ENCODE data around the gene PARL. TPM values are rescaled to one million over a fixed set of nuclear protein-coding genes. Genes with fewer than 3 reads are reported as not detected.
A peak's percentile ranks its signal among the peaks of the same experiment; 100 is the strongest.

The PARL gene
- total and polyA plus RNA-seq, 12 donors: 45.8 to 113 (median 60.7) TPM

DNA sequence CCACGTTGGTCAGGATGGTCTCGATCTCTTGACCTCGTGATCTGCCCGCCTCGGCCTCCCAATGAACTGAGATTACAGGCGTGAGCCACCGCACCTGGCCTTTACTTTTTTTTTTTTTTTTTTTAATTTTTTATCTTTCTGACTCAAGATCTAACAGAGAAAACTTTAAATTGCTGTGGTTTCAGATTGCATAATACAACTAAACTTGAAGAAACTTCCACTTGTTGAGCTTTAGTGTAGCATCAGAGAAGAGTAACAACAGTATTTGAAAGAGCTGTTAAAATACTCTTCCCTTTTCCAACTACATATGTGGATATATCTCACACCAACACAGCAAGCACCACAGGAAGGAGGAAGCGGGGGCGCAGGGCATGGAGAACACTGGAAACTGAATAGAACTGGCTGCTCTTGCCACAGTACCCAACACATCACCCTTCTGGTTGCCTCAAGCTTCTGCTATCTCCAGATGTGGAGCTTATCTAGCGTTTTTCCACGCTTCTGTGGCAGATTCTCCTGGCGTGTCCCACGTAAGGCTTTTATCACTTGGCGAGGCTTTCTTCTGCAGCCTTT, 104.7 kb downstream of the PARL start:
- intact Hi-C loops (cut with DNase I): no loop called here
- Histone ChIP-seq H3K27me3 (no peaks in the 10 kb centered on the region), H3K36me3 (peaks cover 0 to 100% (median 43%) of the 10 kb centered on the region in 9 donors), H3K4me1 (peaks cover 0 to 47% (median 11%) of the 10 kb centered on the region in 9 donors), H3K4me3 (no peak overlapping the region), H3K27ac (no peak overlapping the region), H3K9me3 (no peaks in the 10 kb centered on the region)
- ATAC-seq: peak in 1 of 8 donors; percentile 13
- DNase-seq: no peak
- TF ChIP-seq, protein P1, sequence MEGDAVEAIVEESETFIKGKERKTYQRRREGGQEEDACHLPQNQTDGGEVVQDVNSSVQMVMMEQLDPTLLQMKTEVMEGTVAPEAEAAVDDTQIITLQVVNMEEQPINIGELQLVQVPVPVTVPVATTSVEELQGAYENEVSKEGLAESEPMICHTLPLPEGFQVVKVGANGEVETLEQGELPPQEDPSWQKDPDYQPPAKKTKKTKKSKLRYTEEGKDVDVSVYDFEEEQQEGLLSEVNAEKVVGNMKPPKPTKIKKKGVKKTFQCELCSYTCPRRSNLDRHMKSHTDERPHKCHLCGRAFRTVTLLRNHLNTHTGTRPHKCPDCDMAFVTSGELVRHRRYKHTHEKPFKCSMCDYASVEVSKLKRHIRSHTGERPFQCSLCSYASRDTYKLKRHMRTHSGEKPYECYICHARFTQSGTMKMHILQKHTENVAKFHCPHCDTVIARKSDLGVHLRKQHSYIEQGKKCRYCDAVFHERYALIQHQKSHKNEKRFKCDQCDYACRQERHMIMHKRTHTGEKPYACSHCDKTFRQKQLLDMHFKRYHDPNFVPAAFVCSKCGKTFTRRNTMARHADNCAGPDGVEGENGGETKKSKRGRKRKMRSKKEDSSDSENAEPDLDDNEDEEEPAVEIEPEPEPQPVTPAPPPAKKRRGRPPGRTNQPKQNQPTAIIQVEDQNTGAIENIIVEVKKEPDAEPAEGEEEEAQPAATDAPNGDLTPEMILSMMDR (IDR thresholded peaks at IDR 0.05): no peak
- WGBS, 2 donors: 89 to 91% methylated on average over 14 of the region's 14 CpGs

Small RNA genes within 50 kb of the gene (microRNA-seq; reads per million reads assigned to microRNA genes)
- gene MIR4448: 0 reads per million in 2 donors

Other genes starting within 250 kb of the PARL start
- 100 to 1,000 TPM; 159 to 305 (median 259) TPM for gene KLHL24, start 249.3 kb downstream of the PARL start, total RNA-seq
- gene KLHL24, start 249.3 kb downstream of the PARL start, polyA plus RNA-seq: 10 to 100 TPM in 1 of 2 donors, 1 to 10 TPM in 1; 7.6 to 39.7 TPM
- gene YEATS2, start 187.1 kb downstream of the PARL start, total RNA-seq: 10 to 100 TPM in 6 of 10 donors, 1 to 10 TPM in 4; 8.0 to 22.2 (median 10.5) TPM
- gene YEATS2, start 187.1 kb downstream of the PARL start, polyA plus RNA-seq: 1 to 10 TPM; 4.6 to 4.8 TPM
- 1 to 10 TPM in 9 of 10 donors, under 1 TPM in 1; 0.94 to 4.5 (median 2.5) TPM for gene MAP6D1, start 59.3 kb downstream of the PARL start, total RNA-seq
- 1 to 10 TPM in 1 of 2 donors, not detected in 1; 1.1 TPM for gene MAP6D1, start 59.3 kb downstream of the PARL start, polyA plus RNA-seq
- gene ABCC5, start 133.0 kb upstream of the PARL start, total RNA-seq: 10 to 100 TPM; 26.0 to 89.6 (median 40.9) TPM
- 10 to 100 TPM; 12.1 to 70.0 TPM for gene ABCC5, start 133.0 kb upstream of the PARL start, polyA plus RNA-seq
- gene HTR3D, start 146.9 kb upstream of the PARL start, total RNA-seq: not detected
- not detected for gene HTR3D, start 146.9 kb upstream of the PARL start, polyA plus RNA-seq
- gene HTR3C, start 168.2 kb upstream of the PARL start, total RNA-seq: not detected
- gene HTR3C, start 168.2 kb upstream of the PARL start, polyA plus RNA-seq: not detected
- not detected for gene HTR3E, start 212.2 kb upstream of the PARL start, total RNA-seq
- not detected for gene HTR3E, start 212.2 kb upstream of the PARL start, polyA plus RNA-seq